Stomach (tissue), 9 donors: ENCODE data around the gene JAG2. TPM values are rescaled to one million over a fixed set of nuclear protein-coding genes. Genes with fewer than 3 reads are reported as not detected.

ENCODE experiments used
- DNase-seq, 2 donors: peaks; one replicate each; pipeline versions ENCODE4 v3.0.0 to v3.0.0-alpha.2; 2013 to 2019
- H3K27ac ChIP-seq, 5 donors: fragments of 200-600 bp in 4 of 5; sonication (generic) in 4 of 5; one replicate each; pipeline ENCODE4 v1.5.1; 2013 to 2019; ENCODE audit warnings: mild to moderate bottlenecking in 1 of 5, moderate library complexity in 1 of 5
- H3K27me3 ChIP-seq, 3 donors: fragments of 200-600 bp; sonication (generic); one replicate each; pipeline ENCODE4 v1.5.1; 2017 to 2019; ENCODE audit warnings: mixed run types in 1 of 3
- H3K36me3 ChIP-seq, 4 donors: fragments of 200-600 bp; sonication (generic); 1 replicate in 3 of 4; 2 replicates in 1 of 4; pipeline ENCODE4 v1.5.1; 2016 to 2019
- H3K4me1 ChIP-seq, 4 donors: fragments of 200-600 bp; sonication (generic); one replicate each; pipeline ENCODE4 v1.5.1; 2016 to 2019
- H3K4me3 ChIP-seq, 4 donors: fragments of 200-600 bp; sonication (generic) in 3 of 4; one replicate each; pipeline ENCODE4 v1.5.1; 2016 to 2019; ENCODE audit warnings: mild to moderate bottlenecking in 1 of 4
- H3K9me3 ChIP-seq, 4 donors: fragments of 200-600 bp; sonication (generic); one replicate each; pipeline ENCODE4 v1.5.1; 2016 to 2019
- EP300 ChIP-seq: sonication (generic); formaldehyde crosslinking; IDR thresholded peaks from one replicate; pipeline ENCODE4 v1.6.1; 2017; ENCODE audit warnings: antibody characterized with exemption
- POLR2A ChIP-seq, 4 donors: fragments of 450-650 bp; IDR thresholded peaks; one replicate each; pipeline ENCODE4 v1.6.1; 2016; ENCODE audit warnings: antibody characterized with exemption in 4 of 4, control low read depth in 2 of 4, mild to moderate bottlenecking in 1 of 4, moderate library complexity in 1 of 4
- POLR2AphosphoS5 ChIP-seq, 3 donors: sonication (generic); formaldehyde crosslinking; IDR thresholded peaks; one replicate each; pipeline ENCODE4 v1.6.1; 2016; ENCODE audit warnings: antibody characterized with exemption in 3 of 3
- WGBS, 5 donors: extraction: QIAGEN DNeasy Blood & Tissue Kit in 3 of 5; methylation state at CpG; one replicate each; pipeline versions ENCODE4 v1.1.5 to v1.1.7; 2013 to 2018; 5-methylcytosine and 5-hydroxymethylcytosine counted together
- intact Hi-C: fragments of 100-400 bp; cut with DNase I; formaldehyde crosslinking; loops from one replicate; pipeline ENCODE4 v1.15.1; 2023; ENCODE audit warnings: low total_unique reads
- polyA plus RNA-seq, 3 donors: library from polyadenylated mRNA; stranded (reverse); fragments of 200-250 nt; gene quantifications; one replicate each; pipeline ENCODE4 v1.2.3, GENCODE V29; 2013
- total RNA-seq, 5 donors: library from RNA; depleted of rRNA; stranded (reverse); fragments of >200 nt; gene quantifications; one replicate each; pipeline versions ENCODE4 v1.1.0 to v1.2.3, GENCODE V29; 2014 to 2016
- TF ChIP-seq, protein P1 (sequence below), 7 experiments: fragments of 450-650 bp in 4 of 7; fragments of 200-600 bp in 3 of 7; sonication (generic) in 3 of 7; IDR thresholded peaks; one replicate each; pipeline ENCODE4 v1.5.1; 2016 to 2019; ENCODE audit warnings: antibody characterized with exemption in 7 of 7, control low read depth in 2 of 7, mild to moderate bottlenecking in 1 of 7
- donor health status: healthy with polysubstance abuse.
- donor health status: Bipolar disorder and iron deficiency.
- donor health status: healthy.

The JAG2 gene
- total and polyA plus RNA-seq, 8 donors: 6.0 to 117 (median 15.6) TPM

DNA sequence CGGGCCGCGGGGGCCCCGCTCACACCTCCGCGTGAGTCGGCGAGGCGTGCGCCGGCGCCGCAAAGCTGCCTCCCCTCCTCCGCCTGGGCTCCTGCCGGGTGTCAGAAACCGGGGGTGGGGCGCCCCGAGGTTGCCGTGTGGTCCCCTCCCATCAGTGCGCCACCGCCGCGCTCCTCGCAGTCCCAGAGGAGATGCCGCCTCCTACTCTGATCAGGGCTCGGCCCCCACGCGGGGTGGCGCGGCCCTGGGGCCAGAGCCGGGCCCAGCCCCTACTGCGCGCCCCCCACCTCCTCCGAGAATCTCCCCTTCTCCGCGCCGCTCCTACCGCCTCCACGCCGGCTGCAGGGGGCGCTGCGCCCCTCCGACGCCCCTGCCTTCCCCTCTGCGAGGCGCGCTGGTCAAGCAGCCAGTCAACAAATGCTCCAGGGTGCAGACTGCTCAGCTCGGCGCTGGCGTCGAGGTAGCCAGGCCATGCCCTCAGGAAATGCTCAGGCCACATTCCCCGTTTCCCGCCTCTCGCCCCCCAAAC is 467 bp upstream of the JAG2 start:
- H3K36me3 ChIP-seq: no peaks in the 10 kb centered on the region
- peak overlapping the region; percentile 30 to 47 (median 42) for H3K4me3 ChIP-seq
- H3K27me3 ChIP-seq: peaks cover 0 to 71% (median 17%) of the 10 kb centered on the region in 3 donors
- no peaks in the 10 kb centered on the region for H3K9me3 ChIP-seq
- H3K27ac ChIP-seq: peak overlapping the region in 2 of 5 donors; percentile 46 to 54
- DNase-seq: peak in 1 of 2 donors; percentile 73
- 8 to 19% (median 10%) methylated on average over 16 to 54 of the region's 54 CpGs for WGBS, 5 donors
- H3K4me1 ChIP-seq: peaks cover 30 to 56% (median 49%) of the 10 kb centered on the region in 4 donors
- intact Hi-C loops: no loop called here
- no peak for TF ChIP-seq EP300
- no peak for TF ChIP-seq POLR2A (IDR thresholded peaks at IDR 0.05)
- TF ChIP-seq POLR2AphosphoS5 (IDR thresholded peaks at IDR 0.05): no peak
- TF ChIP-seq, protein P1, sequence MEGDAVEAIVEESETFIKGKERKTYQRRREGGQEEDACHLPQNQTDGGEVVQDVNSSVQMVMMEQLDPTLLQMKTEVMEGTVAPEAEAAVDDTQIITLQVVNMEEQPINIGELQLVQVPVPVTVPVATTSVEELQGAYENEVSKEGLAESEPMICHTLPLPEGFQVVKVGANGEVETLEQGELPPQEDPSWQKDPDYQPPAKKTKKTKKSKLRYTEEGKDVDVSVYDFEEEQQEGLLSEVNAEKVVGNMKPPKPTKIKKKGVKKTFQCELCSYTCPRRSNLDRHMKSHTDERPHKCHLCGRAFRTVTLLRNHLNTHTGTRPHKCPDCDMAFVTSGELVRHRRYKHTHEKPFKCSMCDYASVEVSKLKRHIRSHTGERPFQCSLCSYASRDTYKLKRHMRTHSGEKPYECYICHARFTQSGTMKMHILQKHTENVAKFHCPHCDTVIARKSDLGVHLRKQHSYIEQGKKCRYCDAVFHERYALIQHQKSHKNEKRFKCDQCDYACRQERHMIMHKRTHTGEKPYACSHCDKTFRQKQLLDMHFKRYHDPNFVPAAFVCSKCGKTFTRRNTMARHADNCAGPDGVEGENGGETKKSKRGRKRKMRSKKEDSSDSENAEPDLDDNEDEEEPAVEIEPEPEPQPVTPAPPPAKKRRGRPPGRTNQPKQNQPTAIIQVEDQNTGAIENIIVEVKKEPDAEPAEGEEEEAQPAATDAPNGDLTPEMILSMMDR (IDR thresholded peaks at IDR 0.05): peak in 3 of 7 experiments; percentile 8 to 28 (median 14)

DNA sequence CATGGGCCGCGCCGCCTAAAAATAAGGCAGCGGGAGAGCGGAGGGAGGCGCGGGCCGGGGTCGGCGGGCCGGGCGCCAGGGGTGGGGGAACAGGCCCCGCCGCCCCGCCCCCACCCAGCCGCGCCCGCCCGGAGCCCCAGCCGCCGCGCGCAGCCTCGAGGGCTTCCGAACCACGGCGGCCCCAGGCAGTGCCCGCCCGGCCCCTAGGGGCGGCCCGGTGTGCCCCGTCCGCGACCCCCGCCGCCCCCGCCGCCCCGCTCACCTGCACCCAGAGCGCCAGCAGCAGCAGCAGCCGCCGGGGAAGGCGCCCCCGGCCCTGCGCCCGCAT is 519 bp downstream of the JAG2 start:
- Histone ChIP-seq H3K36me3 (no peaks in the 10 kb centered on the region), H3K27me3 (peaks cover 0 to 75% (median 17%) of the 10 kb centered on the region in 3 donors), H3K4me3 (peak overlapping the region; percentile 43 to 62 (median 52)), H3K27ac (peak overlapping the region in 2 of 5 donors; percentile 16 to 31), H3K9me3 (no peaks in the 10 kb centered on the region), H3K4me1 (peaks cover 30 to 56% (median 48%) of the 10 kb centered on the region in 4 donors)
- DNase-seq: no peak
- 0 to 1% (median 0%) methylated on average over 11 to 46 of the region's 46 CpGs; no CpG with 5 or more reads in 1 of the 5 donors for WGBS, 5 donors
- intact Hi-C loops: no loop called here
- TF ChIP-seq EP300: no peak
- TF ChIP-seq, protein P1 (IDR thresholded peaks at IDR 0.05): no peak

DNA sequence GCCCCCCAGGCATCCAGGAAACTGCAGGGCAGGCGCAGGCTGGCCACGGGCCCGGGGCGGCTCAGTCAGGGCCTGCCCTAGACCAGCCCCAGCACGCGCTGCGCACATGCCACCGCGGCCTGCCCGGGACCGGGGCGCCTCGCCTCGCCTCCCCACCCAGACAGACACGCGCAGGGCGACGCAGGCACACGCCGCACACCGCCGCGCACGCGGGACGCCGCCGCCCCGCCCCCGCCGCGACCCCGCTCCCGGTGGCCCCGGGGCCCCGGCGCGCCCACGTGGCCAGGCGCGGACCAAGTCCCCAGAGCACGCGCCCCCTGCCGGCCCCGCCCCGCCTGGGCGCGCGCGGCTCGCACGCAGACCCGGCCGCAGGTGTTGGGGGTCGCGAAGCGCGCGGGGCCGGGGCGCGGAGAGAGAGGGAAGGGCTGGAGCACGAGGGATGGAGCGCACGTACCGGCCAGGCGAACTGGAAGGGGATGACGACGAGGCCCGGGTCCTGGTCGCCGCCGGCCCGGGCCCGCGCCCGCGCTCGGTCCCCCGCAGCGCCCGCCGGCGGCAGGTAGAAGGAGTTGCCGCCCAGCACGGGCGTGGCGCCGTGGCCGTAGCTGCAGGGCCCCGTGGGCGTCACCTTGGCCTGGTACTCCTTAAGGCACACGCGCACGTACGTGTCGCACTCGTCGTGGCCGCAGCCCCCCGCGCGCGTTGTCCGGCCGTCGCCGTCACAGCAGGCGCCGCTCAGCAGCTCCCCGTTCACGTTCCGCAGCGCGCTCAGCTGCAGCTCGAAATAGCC is 1.1 kb downstream of the JAG2 start:
- Histone ChIP-seq H3K4me1 (peaks cover 30 to 56% (median 48%) of the 10 kb centered on the region in 4 donors), H3K4me3 (peak overlapping the region; percentile 43 to 62 (median 52)), H3K36me3 (no peaks in the 10 kb centered on the region), H3K27me3 (peaks cover 0 to 75% (median 17%) of the 10 kb centered on the region in 3 donors), H3K27ac (peak overlapping the region in 2 of 5 donors; percentile 16 to 31), H3K9me3 (no peaks in the 10 kb centered on the region)
- TF ChIP-seq POLR2AphosphoS5 (IDR thresholded peaks at IDR 0.05): no peak
- TF ChIP-seq, protein P1 (IDR thresholded peaks at IDR 0.05): peak in 1 of 7 experiments; percentile 31
- 1 to 14% (median 4%) methylated on average over 20 to 116 of the region's 116 CpGs for WGBS, 5 donors
- intact Hi-C loops: no loop called here
- peak; percentile 33 to 74 for DNase-seq

DNA sequence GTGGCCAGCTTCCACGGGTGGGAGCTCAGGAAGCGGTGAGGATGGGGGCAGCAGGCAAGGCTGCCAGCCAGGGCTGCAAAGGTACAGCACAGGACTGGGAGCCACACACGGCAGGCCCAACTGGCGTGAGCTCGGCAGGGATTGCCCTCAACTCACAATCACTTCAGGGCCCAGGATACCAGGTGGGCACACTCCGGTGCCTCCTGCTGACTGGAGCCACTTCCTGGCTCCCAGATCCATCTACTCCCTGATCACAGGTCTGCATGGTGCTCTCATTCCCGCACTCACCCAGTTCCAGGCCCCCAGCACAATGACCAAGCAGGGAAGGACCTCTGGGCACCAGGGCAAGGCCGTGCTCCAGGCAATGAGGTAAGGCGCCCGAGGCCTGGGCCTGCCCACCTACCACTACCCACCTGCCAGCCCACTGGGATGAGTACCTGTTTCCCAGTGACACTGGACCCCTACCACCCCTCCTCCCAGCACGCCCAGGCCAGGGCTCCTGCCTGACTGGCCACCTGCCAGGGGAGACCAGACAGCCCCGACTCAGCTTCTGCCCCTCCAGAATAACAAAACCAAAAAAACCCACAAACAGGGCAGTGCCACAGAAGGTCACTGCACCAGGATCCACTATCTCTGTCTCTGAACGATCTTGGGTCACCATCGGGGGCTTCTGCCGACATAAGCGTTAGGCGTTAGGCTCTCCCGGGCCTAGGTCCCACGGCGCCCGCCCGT is 1.8 kb downstream of the JAG2 start:
- no peak for DNase-seq
- Histone ChIP-seq H3K4me3 (peak overlapping the region in 3 of 4 donors; percentile 19 to 57 (median 48)), H3K4me1 (peaks cover 30 to 56% (median 48%) of the 10 kb centered on the region in 4 donors), H3K27me3 (peaks cover 0 to 75% (median 17%) of the 10 kb centered on the region in 3 donors), H3K36me3 (no peaks in the 10 kb centered on the region), H3K27ac (no peak overlapping the region), H3K9me3 (no peaks in the 10 kb centered on the region)
- 63 to 71% (median 65%) methylated on average over 18 to 22 of the region's 22 CpGs for WGBS, 5 donors
- no peak for TF ChIP-seq EP300
- TF ChIP-seq POLR2AphosphoS5 (IDR thresholded peaks at IDR 0.05): no peak
- TF ChIP-seq POLR2A (IDR thresholded peaks at IDR 0.05): no peak
- TF ChIP-seq, protein P1 (IDR thresholded peaks at IDR 0.05): no peak
- intact Hi-C loops: no loop called here
